C4-2B (cell line): ENCODE measurements around the gene KCNS1.

Experiments used
- ZFX ChIP-seq: fragments of 450-650 bp; IDR thresholded peaks from 2 replicates; pipeline ENCODE4 v1.6.1; 2017
- TF ChIP-seq, protein P1 (sequence below): fragments of 450-650 bp; conservative IDR thresholded peaks from 2 replicates; pipeline ENCODE4 v1.5.1; 2017; ENCODE audit warnings: mild to moderate bottlenecking

DNA sequence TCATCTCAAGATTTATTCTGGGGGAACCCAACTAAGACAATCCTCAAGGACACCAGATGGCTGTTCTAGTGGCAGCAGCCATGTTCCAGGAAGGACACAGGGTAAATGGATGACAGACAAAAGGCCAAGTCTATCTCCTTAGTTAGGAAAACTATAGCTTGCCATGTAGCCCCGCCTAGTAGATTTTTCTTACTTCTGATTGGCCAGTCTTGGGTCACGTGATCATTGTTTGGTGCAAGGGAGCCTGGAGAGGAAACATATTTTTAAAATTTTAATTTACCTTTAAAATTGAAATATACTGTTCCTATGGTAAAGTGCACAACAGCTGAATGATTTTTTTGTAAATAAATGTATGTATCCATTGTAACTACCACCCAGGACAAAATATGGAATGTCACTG lies 4.4 kb upstream of the KCNS1 start:
- TF ChIP-seq, protein P1, sequence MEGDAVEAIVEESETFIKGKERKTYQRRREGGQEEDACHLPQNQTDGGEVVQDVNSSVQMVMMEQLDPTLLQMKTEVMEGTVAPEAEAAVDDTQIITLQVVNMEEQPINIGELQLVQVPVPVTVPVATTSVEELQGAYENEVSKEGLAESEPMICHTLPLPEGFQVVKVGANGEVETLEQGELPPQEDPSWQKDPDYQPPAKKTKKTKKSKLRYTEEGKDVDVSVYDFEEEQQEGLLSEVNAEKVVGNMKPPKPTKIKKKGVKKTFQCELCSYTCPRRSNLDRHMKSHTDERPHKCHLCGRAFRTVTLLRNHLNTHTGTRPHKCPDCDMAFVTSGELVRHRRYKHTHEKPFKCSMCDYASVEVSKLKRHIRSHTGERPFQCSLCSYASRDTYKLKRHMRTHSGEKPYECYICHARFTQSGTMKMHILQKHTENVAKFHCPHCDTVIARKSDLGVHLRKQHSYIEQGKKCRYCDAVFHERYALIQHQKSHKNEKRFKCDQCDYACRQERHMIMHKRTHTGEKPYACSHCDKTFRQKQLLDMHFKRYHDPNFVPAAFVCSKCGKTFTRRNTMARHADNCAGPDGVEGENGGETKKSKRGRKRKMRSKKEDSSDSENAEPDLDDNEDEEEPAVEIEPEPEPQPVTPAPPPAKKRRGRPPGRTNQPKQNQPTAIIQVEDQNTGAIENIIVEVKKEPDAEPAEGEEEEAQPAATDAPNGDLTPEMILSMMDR, result no peak
- TF ChIP-seq ZFX, result no peak
